ENCODE measurements around the gene NIPA2. TPM values are rescaled to one million over a fixed set of nuclear protein-coding genes. Genes with fewer than 3 reads are reported as not detected.

The NIPA2 gene
- total RNA-seq, 1 donor from 2014 or later, result 13.5 TPM

GRCh38 chr15:22911306-22911705 is 72.8 kb downstream of the NIPA2 start:
- Histone ChIP-seq H3K36me3 (peaks cover 89 to 95% of the 10 kb centered on the region in 2 donors), H3K27me3 (no peaks in the 10 kb centered on the region), H3K4me1 (no peaks in the 10 kb centered on the region), H3K27ac (no peak overlapping the region), H3K4me3 (no peak overlapping the region), H3K9me3 (no peaks in the 10 kb centered on the region)
- intact Hi-C loops (cut with DNase I), result no loop called here
- DNase-seq (ENCODE audit: low spot score in 2 of 2), result no peak
- TF ChIP-seq, protein P1, sequence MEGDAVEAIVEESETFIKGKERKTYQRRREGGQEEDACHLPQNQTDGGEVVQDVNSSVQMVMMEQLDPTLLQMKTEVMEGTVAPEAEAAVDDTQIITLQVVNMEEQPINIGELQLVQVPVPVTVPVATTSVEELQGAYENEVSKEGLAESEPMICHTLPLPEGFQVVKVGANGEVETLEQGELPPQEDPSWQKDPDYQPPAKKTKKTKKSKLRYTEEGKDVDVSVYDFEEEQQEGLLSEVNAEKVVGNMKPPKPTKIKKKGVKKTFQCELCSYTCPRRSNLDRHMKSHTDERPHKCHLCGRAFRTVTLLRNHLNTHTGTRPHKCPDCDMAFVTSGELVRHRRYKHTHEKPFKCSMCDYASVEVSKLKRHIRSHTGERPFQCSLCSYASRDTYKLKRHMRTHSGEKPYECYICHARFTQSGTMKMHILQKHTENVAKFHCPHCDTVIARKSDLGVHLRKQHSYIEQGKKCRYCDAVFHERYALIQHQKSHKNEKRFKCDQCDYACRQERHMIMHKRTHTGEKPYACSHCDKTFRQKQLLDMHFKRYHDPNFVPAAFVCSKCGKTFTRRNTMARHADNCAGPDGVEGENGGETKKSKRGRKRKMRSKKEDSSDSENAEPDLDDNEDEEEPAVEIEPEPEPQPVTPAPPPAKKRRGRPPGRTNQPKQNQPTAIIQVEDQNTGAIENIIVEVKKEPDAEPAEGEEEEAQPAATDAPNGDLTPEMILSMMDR (IDR thresholded peaks at IDR 0.05), result no peak

DNA sequence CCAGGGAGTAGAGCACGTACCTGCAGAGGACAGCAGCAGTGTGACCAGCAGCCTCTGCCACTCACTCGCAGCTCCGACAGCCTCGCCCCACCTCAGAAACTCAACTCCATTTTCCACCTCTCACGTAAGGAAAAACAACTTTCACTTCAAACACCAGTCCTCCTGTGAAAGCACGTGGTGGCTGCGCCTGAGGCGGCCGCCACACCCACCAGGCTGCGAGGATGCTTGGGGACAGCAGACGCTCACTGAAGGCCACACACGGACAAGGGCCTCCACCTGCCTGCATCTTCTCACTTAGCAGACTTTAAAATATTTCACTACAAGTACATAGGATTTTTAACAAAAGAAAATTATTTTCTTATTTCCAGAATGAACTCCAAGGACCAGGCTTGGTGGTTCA is 73.8 kb downstream of the NIPA2 start:
- TF ChIP-seq, protein P1 (IDR thresholded peaks at IDR 0.05), result no peak
- Histone ChIP-seq H3K4me3 (no peak overlapping the region), H3K27me3 (no peaks in the 10 kb centered on the region), H3K4me1 (no peaks in the 10 kb centered on the region), H3K9me3 (no peaks in the 10 kb centered on the region), H3K27ac (no peak overlapping the region), H3K36me3 (peaks cover 91 to 97% of the 10 kb centered on the region in 2 donors)
- no peak for DNase-seq (ENCODE audit: low spot score in 2 of 2)
- intact Hi-C loops (cut with DNase I), result no loop called here

DNA sequence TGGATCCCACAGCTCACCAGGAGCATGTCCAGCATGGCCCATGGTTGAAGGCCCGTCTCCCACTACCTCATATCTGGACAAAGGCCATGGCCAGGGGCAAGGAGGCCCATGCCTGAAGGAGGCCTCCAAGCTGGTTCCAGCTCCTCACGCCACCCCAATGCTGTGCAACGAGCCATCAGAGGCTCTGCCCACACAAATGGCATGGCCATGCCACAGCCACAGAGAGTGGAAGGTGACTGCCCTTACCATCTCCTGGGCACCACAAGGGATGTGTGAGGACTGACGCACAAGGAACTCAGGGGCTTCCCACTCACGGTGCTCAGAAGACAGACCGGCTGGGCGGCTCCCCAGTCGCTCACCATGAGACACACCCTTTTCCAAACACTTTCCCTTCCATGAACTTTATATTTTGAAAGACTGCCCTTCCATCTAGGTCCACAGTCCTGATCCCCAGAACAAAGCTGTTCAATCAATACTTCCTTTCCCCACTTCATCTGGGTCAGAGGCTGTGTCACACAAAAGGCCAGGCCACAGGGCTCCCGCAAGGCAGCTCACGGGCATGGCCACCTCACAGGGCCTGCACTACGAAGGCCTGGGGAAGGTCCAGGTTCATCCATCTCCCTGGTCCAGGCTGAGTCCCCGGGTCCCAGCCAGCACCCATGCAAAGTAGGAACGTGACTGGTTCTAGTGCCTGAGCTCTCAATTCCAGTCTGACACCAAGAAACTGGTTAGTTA is 75.3 kb downstream of the NIPA2 start:
- TF ChIP-seq, protein P1 (IDR thresholded peaks at IDR 0.05), result no peak
- no peak overlapping the region for H3K4me3 ChIP-seq
- H3K36me3 ChIP-seq, result peaks cover 92 to 97% of the 10 kb centered on the region in 2 donors
- H3K27ac ChIP-seq, result no peak overlapping the region
- H3K9me3 ChIP-seq, result no peaks in the 10 kb centered on the region
- H3K27me3 ChIP-seq, result no peaks in the 10 kb centered on the region
- no peak for DNase-seq (ENCODE audit: low spot score in 2 of 2)
- no peaks in the 10 kb centered on the region for H3K4me1 ChIP-seq
- intact Hi-C loops (cut with DNase I), result no loop called here

- no peak overlapping the region for H3K27ac ChIP-seq
- peaks cover 77 to 79% of the 10 kb centered on the region in 2 donors for H3K36me3 ChIP-seq
- intact Hi-C loops (cut with DNase I), result no loop called here
- TF ChIP-seq, protein P1 (IDR thresholded peaks at IDR 0.05), result no peak
- no peaks in the 10 kb centered on the region for H3K9me3 ChIP-seq
- H3K4me1 ChIP-seq, result no peaks in the 10 kb centered on the region
- no peak overlapping the region for H3K4me3 ChIP-seq
- H3K27me3 ChIP-seq, result no peaks in the 10 kb centered on the region
- DNase-seq (ENCODE audit: low spot score in 2 of 2), result no peak
These were observed 77.5 kb downstream of the NIPA2 start for GRCh38 chr15:22915866-22916515.

DNA sequence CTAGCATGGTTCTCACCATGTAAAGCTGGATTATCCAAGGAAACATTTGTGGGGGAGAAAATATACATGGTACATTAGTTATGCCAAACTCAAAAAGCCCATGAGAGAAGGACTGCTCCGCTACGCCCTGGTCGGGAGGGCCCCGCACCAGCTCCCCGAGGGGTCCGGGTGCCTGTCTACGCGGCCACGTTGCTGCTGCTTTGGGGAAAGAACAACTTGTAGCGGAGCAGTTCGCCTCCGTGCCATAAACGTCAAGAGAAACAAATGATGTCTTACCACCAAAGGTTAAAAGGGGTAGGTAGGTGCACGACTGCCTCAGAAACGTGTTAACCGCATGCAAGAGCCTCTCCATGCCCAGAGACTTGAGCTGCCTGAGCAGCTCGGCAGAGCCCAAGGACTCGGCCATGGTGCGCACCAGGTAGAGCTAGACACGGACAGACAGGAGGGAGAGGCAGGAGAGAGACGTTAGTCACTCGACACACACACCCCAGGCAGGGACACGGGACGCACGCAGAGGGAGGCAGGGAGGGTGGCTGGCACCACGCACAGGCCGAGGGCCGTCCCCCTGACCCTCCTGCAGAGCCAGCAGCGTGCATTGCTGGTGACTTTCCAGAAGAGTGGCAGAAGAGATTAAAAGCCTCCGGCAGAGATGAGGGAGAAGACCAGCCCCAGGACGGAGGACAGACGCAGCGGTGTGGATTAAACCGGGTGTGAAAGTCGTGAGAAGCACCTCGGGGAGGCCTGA is 78.3 kb downstream of the NIPA2 start:
- H3K36me3 ChIP-seq, result peaks cover 70 to 75% of the 10 kb centered on the region in 2 donors

More for the DNA sequence above, 78.3 kb downstream of the NIPA2 start:
- no peaks in the 10 kb centered on the region for H3K9me3 ChIP-seq
- TF ChIP-seq, protein P1 (IDR thresholded peaks at IDR 0.05), result no peak
- no peak overlapping the region for H3K27ac ChIP-seq
- intact Hi-C loops (cut with DNase I), result no loop called here
- DNase-seq (ENCODE audit: low spot score in 2 of 2), result no peak
- no peaks in the 10 kb centered on the region for H3K4me1 ChIP-seq
- no peaks in the 10 kb centered on the region for H3K27me3 ChIP-seq
- no peak overlapping the region for H3K4me3 ChIP-seq

Data from ascending aorta (tissue), 2 donors.